Measurements from ENCODE around the gene NUP58. TPM values are rescaled to one million over a fixed set of nuclear protein-coding genes. Genes with fewer than 3 reads are reported as not detected.

Gene NUP58
- total and polyA plus RNA-seq, 7 experiments from 2014 or later = 13.4 to 89.1 (median 46.3) TPM

DNA sequence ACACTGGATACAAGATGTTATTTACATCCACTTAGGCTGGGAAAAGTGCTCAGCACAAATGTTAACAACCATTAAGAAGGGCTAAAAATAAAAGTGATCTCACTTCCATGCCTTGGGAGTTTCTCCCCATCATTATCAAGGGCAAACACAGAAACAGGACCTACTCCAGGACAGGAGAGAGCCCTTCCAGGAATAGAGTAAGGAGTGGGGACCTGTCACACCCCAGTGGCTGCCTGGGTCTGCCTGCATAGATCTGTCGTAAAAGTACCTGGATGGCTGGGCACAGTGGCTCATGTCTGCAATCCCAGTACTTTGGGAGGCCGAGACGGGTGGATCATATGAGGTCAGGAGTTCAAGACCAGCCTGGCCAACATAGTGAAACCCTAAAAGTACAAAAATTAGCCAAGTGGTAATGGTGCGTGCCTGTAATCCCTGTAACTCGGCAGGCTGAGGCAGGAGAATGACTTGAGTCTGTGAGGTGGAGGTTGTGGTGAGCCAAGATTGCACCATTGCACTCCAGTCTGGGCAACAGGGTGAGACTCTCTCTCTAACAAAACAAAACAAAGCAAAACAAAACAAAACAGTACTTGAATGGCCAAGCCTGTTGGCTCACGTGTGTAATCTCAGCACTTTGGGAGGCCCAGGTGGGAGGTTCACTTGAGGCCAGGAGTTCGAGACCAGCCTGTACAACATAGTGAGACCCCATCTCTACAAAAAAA is 76.0 kb downstream of the NUP58 start:
- Histone ChIP-seq H3K4me1 (ENCODE audit: control insufficient read depth in 2 of 2, insufficient read depth in 2 of 2, low read length in 2 of 2) (no peaks in the 10 kb centered on the region), H3K36me3 (ENCODE audit: control insufficient read depth in 2 of 3, insufficient read depth in 3 of 3, low read length in 3 of 3) (no peaks in the 10 kb centered on the region), H3K4me3 (ENCODE audit: low read length) (no peak overlapping the region), H3K27ac (ENCODE audit: low read depth, low read length) (no peak overlapping the region), H3K27me3 (ENCODE audit: control insufficient read depth in 2 of 2, insufficient read depth in 2 of 2, low read length in 2 of 2) (peaks cover 0 to 3% of the 10 kb centered on the region in 2 donors), H3K9me3 (ENCODE audit: control insufficient read depth in 2 of 3, low read length in 3 of 3) (no peaks in the 10 kb centered on the region)
- no peak overlapping the region for H3K27ac Mint-ChIP-seq
- H3K4me1 Mint-ChIP-seq = peaks cover 0 to 10% (median 5%) of the 10 kb centered on the region in 7 donors
- H3K36me3 Mint-ChIP-seq = peaks cover 0 to 4% (median 0%) of the 10 kb centered on the region in 5 donors
- intact Hi-C loops (cut with micrococcal nuclease) = loop anchor here in 1 of 2 donors (5.0 kb wide), 1 partner anchor 110 kb away; no protein-coding TSS in a partner anchor
- no peak for ATAC-seq
- no peaks in the 10 kb centered on the region for H3K9me3 Mint-ChIP-seq
- ChIA-PET POLR2A (no interaction called here), CTCF (no interaction called here)
- DNase-seq = no peak
- H3K27me3 Mint-ChIP-seq = peaks cover 43 to 67% (median 57%) of the 10 kb centered on the region in 5 donors
- H3K4me3 Mint-ChIP-seq = no peak overlapping the region

DNA sequence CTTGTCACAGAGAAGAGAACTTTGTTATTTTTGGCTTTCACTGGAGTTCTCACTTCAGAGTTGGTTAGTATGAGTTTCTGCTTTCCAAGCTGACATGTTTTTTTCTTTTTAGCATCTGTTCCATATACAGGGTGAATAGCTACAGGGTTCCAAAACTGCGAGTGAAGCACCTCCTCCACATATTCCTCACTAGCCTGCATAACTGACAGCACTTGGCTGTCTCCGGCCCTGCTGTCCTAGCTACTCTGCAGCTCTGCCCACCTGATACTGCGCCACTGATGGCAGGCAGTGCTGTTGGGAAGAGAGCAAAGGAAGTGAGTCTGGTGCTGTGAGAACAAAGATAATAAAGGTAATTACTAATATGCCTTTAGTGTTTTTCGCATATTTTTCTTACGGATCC is 77.1 kb downstream of the NUP58 start:
- no peaks in the 10 kb centered on the region for H3K4me1 ChIP-seq (ENCODE audit: control insufficient read depth in 2 of 2, insufficient read depth in 2 of 2, low read length in 2 of 2)
- Mint-ChIP-seq H3K4me3 (no peak overlapping the region), H3K27ac (no peak overlapping the region), H3K9me3 (peaks cover 0 to 2% (median 0%) of the 10 kb centered on the region in 11 donors), H3K36me3 (no peaks in the 10 kb centered on the region), H3K27me3 (peaks cover 35 to 66% (median 54%) of the 10 kb centered on the region in 5 donors), H3K4me1 (peaks cover 0 to 7% (median 0%) of the 10 kb centered on the region in 7 donors)
- H3K9me3 ChIP-seq (ENCODE audit: control insufficient read depth in 2 of 3, low read length in 3 of 3) = no peaks in the 10 kb centered on the region
- intact Hi-C loops (cut with micrococcal nuclease) = loop anchor here in 1 of 2 donors (5.0 kb wide), 1 partner anchor 111 kb away; no protein-coding TSS in a partner anchor
- CTCF ChIA-PET = no interaction called here
- no peak overlapping the region for H3K27ac ChIP-seq (ENCODE audit: low read depth, low read length)
- no peak for ATAC-seq
- no peak overlapping the region for H3K4me3 ChIP-seq (ENCODE audit: low read length)
- H3K27me3 ChIP-seq (ENCODE audit: control insufficient read depth in 2 of 2, insufficient read depth in 2 of 2, low read length in 2 of 2) = no peaks in the 10 kb centered on the region
- DNase-seq = no peak
- POLR2A ChIA-PET = interaction anchor here (0.7 kb wide), 1 partner anchor 1158 kb away, joined by 3 read pairs; no protein-coding TSS in a partner anchor
- H3K36me3 ChIP-seq (ENCODE audit: control insufficient read depth in 2 of 3, insufficient read depth in 3 of 3, low read length in 3 of 3) = no peaks in the 10 kb centered on the region

DNA sequence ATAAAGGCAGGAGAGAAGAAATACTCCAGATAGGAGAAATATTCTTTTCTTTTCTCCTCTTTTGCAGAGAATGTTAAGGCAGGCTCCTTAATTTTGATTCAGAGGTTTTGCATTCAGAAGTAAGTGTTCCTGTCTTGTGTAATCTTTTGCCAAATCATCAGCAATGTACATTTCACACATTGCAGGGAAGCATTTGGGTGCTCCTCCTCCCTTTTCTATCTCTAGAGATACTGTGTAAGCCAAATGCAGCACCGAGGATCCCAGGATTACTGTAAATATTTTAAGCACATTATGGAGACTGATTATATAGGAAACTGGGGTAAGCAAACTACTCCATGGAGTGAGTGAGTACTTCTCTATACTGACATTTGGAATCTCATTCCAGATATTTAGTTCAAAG is 77.6 kb downstream of the NUP58 start:
- ChIA-PET CTCF (no interaction called here), POLR2A (no interaction called here)
- Mint-ChIP-seq H3K27ac (no peak overlapping the region), H3K36me3 (no peaks in the 10 kb centered on the region), H3K27me3 (peaks cover 35 to 66% (median 54%) of the 10 kb centered on the region in 5 donors), H3K9me3 (peaks cover 0 to 2% (median 0%) of the 10 kb centered on the region in 11 donors), H3K4me1 (peaks cover 0 to 5% (median 0%) of the 10 kb centered on the region in 7 donors), H3K4me3 (no peak overlapping the region)
- Histone ChIP-seq H3K4me3 (ENCODE audit: low read length) (no peak overlapping the region), H3K4me1 (ENCODE audit: control insufficient read depth in 2 of 2, insufficient read depth in 2 of 2, low read length in 2 of 2) (no peaks in the 10 kb centered on the region), H3K9me3 (ENCODE audit: control insufficient read depth in 2 of 3, low read length in 3 of 3) (no peaks in the 10 kb centered on the region), H3K27me3 (ENCODE audit: control insufficient read depth in 2 of 2, insufficient read depth in 2 of 2, low read length in 2 of 2) (no peaks in the 10 kb centered on the region), H3K27ac (ENCODE audit: low read depth, low read length) (no peak overlapping the region), H3K36me3 (ENCODE audit: control insufficient read depth in 2 of 3, insufficient read depth in 3 of 3, low read length in 3 of 3) (no peaks in the 10 kb centered on the region)
- DNase-seq (no peak), ATAC-seq (no peak)
- intact Hi-C loops (cut with micrococcal nuclease) = loop anchor here in 1 of 2 donors (5.0 kb wide), 1 partner anchor 112 kb away; no protein-coding TSS in a partner anchor

DNA sequence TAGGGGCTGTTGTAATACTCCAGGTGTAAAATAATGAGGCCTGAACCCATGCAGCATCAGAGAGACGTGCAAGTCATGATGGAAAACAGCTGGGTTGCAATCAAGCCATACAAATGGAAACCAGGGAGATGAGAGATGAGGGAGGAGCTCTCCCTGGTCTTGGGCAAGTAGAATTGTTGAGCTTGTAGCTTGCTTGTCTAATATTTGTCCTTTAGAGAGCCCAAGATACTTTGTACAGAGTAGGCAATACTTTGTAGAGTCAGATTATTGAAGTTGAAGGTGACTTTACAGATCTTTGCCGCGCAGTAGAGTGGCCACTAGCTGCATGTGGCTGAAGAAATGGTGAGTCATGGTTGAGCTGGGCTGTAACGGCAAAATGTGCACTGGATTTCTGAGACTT is 78.7 kb downstream of the NUP58 start:
- DNase-seq = no peak
- ATAC-seq = no peak
- no peaks in the 10 kb centered on the region for H3K4me1 ChIP-seq (ENCODE audit: control insufficient read depth in 2 of 2, insufficient read depth in 2 of 2, low read length in 2 of 2)
- H3K36me3 Mint-ChIP-seq = no peaks in the 10 kb centered on the region
- no peak overlapping the region for H3K27ac ChIP-seq (ENCODE audit: low read depth, low read length)
- H3K4me3 Mint-ChIP-seq = no peak overlapping the region
- H3K9me3 ChIP-seq (ENCODE audit: control insufficient read depth in 2 of 3, low read length in 3 of 3) = no peaks in the 10 kb centered on the region
- ChIA-PET CTCF (no interaction called here), POLR2A (no interaction called here)
- H3K36me3 ChIP-seq (ENCODE audit: control insufficient read depth in 2 of 3, insufficient read depth in 3 of 3, low read length in 3 of 3) = no peaks in the 10 kb centered on the region
- H3K27me3 ChIP-seq (ENCODE audit: control insufficient read depth in 2 of 2, insufficient read depth in 2 of 2, low read length in 2 of 2) = no peaks in the 10 kb centered on the region
- H3K9me3 Mint-ChIP-seq = peaks cover 0 to 6% (median 0%) of the 10 kb centered on the region in 11 donors
- H3K27me3 Mint-ChIP-seq = peaks cover 35 to 66% (median 53%) of the 10 kb centered on the region in 5 donors
- peaks cover 0 to 4% (median 0%) of the 10 kb centered on the region in 7 donors for H3K4me1 Mint-ChIP-seq
- no peak overlapping the region for H3K27ac Mint-ChIP-seq
- intact Hi-C loops (cut with micrococcal nuclease) = no loop called here
- no peak overlapping the region for H3K4me3 ChIP-seq (ENCODE audit: low read length)

DNA sequence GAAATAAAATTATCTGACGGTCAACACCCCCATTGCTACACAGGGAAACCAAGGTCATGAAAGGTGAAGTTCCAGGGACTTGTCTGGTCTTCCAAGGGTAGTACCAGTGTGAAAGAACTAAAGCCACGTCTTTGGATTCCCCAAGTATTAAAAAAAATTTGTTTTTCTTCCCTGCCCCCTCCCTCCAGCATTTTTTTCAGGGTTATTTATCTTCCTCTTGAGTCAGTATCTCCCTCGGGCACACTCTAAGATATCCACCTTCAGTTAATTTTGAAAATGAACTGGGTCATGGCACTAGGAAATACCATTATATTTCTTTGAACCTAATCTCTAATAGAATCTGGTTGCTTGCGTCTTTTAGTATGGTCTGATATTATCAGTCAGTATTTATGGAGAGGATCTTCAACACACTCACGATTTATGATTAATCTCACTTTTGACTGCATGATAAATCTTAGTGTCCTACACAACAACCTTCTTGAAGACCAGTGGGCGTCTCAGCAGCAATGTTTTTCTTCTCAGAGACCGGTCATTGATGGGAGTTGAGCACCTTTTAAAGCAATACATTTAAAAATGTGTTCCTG is 79.4 kb downstream of the NUP58 start:
- Mint-ChIP-seq H3K4me3 (no peak overlapping the region), H3K27me3 (peaks cover 30 to 61% (median 48%) of the 10 kb centered on the region in 5 donors), H3K4me1 (peaks cover 0 to under 1% (median 0%) of the 10 kb centered on the region in 7 donors), H3K27ac (no peak overlapping the region), H3K36me3 (no peaks in the 10 kb centered on the region), H3K9me3 (peaks cover 0 to 6% (median 0%) of the 10 kb centered on the region in 11 donors)
- Histone ChIP-seq H3K9me3 (ENCODE audit: control insufficient read depth in 2 of 3, low read length in 3 of 3) (no peaks in the 10 kb centered on the region), H3K36me3 (ENCODE audit: control insufficient read depth in 2 of 3, insufficient read depth in 3 of 3, low read length in 3 of 3) (no peaks in the 10 kb centered on the region), H3K4me1 (ENCODE audit: control insufficient read depth in 2 of 2, insufficient read depth in 2 of 2, low read length in 2 of 2) (no peaks in the 10 kb centered on the region), H3K27ac (ENCODE audit: low read depth, low read length) (no peak overlapping the region), H3K27me3 (ENCODE audit: control insufficient read depth in 2 of 2, insufficient read depth in 2 of 2, low read length in 2 of 2) (no peaks in the 10 kb centered on the region), H3K4me3 (ENCODE audit: low read length) (no peak overlapping the region)
- POLR2A ChIA-PET = no interaction called here
- ATAC-seq = no peak
- CTCF ChIA-PET = no interaction called here
- intact Hi-C loops (cut with micrococcal nuclease) = no loop called here
- DNase-seq = no peak

DNA sequence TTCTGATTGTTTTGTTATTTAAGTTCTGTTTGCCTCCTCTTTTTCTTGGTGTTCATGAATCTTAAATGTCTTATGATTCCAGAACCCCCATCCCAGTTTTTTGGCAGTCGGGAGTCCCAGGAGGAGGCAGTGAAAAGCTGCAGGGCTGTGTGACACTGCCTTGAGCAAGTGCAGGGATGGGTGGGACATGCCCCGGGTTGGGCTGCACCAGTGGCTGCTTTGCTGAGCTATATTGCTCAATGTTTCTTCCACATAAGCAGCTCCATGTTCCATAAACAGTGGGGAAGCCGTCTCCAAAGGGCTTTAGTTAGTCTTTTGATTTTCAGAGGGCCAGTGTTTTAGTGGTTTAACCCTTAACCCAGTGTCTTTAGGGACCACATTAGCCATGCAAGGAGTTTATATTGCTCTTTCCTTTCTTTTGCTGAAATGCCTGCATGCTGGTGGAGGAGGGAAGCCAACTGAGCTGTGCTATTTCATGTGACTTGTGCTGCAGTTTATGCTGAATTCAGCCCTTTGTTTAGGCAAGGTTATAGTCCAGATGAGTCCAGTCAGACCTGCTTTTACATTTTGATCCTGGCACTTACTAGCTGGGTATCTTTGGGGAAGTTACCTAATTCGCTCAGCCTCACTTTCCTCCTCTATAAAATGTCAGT is 83.5 kb downstream of the NUP58 start:
- H3K4me3 Mint-ChIP-seq = no peak overlapping the region
- H3K27ac Mint-ChIP-seq = no peak overlapping the region
- no peaks in the 10 kb centered on the region for H3K4me1 Mint-ChIP-seq
- Histone ChIP-seq H3K9me3 (ENCODE audit: control insufficient read depth in 2 of 3, low read length in 3 of 3) (no peaks in the 10 kb centered on the region), H3K4me3 (ENCODE audit: low read length) (no peak overlapping the region), H3K27me3 (ENCODE audit: control insufficient read depth in 2 of 2, insufficient read depth in 2 of 2, low read length in 2 of 2) (no peaks in the 10 kb centered on the region), H3K27ac (ENCODE audit: low read depth, low read length) (no peak overlapping the region), H3K4me1 (ENCODE audit: control insufficient read depth in 2 of 2, insufficient read depth in 2 of 2, low read length in 2 of 2) (no peaks in the 10 kb centered on the region), H3K36me3 (ENCODE audit: control insufficient read depth in 2 of 3, insufficient read depth in 3 of 3, low read length in 3 of 3) (no peaks in the 10 kb centered on the region)
- peaks cover 42 to 71% (median 46%) of the 10 kb centered on the region in 5 donors for H3K27me3 Mint-ChIP-seq
- ChIA-PET CTCF (no interaction called here), POLR2A (no interaction called here)
- intact Hi-C loops (cut with micrococcal nuclease) = no loop called here
- H3K9me3 Mint-ChIP-seq = peaks cover 0 to 9% (median 0%) of the 10 kb centered on the region in 11 donors
- ATAC-seq (no peak), DNase-seq (no peak)
- no peaks in the 10 kb centered on the region for H3K36me3 Mint-ChIP-seq
